ENCODE data around the gene KIAA1328. TPM values are rescaled to one million over a fixed set of nuclear protein-coding genes. Genes with fewer than 3 reads are reported as not detected.

The KIAA1328 gene
- total RNA-seq, 4 donors from 2014 or later: 12.3 to 16.6 (median 13.1) TPM

DNA sequence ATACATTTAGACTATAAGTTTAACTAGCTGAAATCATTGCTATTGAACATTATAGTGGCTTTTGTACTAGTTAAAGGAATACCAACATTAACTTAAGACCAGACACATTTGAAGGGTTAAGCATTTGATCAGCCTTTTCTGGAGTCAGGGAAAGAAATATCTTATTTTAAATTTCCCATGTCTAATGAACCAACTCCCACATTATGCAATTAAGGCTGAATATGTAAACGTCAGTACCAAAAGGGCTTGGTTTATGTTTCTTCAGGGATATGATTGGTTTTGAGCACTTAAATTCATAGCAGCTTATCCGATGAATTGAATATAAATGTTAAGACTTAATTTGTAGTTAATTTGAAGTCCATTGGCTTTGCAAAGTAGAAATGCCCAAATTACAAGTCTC lies 344.5 kb downstream of the KIAA1328 start:
- WGBS: 96% methylated on average over 2 of the region's 2 CpGs
- DNase-seq (ENCODE audit: extremely low spot score): no peak
- TF ChIP-seq POLR2AphosphoS5 (IDR thresholded peaks at IDR 0.05) (no peak), POLR2A (IDR thresholded peaks at IDR 0.05; ENCODE audit: low read depth) (no peak), EP300 (IDR thresholded peaks at IDR 0.05) (no peak)

DNA sequence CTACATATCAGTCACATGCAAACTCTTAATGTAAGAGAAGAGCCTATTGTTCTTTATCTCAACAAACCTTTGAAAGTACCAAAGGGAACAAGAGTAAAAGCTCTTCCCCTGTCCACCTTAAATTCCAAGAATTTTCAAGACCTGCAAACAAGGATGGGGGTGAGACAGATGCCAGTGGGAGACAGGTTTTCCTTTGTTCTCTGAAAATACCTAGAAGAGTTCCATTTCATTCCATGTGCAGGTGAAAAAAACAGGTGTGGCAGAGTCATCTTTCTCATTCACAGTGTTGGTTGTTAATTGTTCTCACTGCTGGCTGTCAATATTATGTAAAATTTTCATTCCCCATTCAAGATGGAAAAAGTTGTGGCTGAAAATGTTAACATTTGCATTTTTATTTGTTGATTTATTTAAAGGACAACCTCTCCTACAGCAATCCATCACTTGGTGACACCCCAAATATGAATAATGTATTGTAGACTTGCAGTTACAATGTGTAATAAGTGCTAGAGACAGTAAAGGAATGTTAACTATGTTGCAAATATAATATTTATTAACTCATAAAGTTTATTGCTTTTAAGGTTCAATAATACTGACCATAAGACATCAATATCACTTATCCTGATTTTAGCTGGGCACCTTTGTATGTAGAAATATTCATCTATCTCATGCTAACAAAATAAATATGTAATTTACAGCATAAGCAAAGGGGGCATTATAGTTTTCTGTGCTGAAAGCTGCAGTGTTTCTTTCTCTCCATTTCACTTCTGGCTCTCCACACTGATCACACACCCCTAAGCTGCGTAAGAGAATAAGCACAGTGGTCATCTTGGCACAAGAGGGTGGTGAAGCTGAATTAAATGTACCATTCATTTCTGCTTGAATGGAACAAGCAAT lies 347.0 kb downstream of the KIAA1328 start:
- WGBS: 100% methylated on average over 1 of the region's 1 CpG

More for the DNA sequence above, 344.5 kb downstream of the KIAA1328 start:
- Histone ChIP-seq H3K27ac (replicated peaks in 1 of 4) (no peak overlapping the region), H3K4me3 (no peak overlapping the region), H3K4me1 (no peaks in the 10 kb centered on the region), H3K9me3 (no peaks in the 10 kb centered on the region), H3K27me3 (no peaks in the 10 kb centered on the region), H3K36me3 (peaks cover 0 to 14% (median 2%) of the 10 kb centered on the region in 4 donors)
- intact Hi-C loops (cut with DNase I): no loop called here

DNA sequence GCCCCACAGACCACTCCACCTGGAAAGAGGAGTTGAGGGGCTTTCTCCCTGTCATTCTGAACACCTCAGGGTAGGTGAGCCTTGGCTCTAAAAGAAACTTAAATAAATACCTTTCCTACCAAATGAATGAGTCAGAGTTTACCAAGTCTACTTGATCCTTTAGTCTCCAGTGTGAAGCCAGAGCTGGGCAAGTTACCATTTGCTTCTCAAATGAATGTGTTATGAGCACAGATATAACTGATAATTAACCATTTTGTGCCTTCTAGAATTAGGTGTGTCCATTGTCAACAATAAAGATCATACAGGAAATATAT lies 347.7 kb downstream of the KIAA1328 start:
- no peak overlapping the region for H3K4me3 ChIP-seq
- TF ChIP-seq EP300 (IDR thresholded peaks at IDR 0.05) (no peak), CTCF (IDR thresholded peaks at IDR 0.05) (no peak)
- intact Hi-C loops (cut with DNase I): no loop called here

More for the DNA sequence above, 347.0 kb downstream of the KIAA1328 start:
- intact Hi-C loops (cut with DNase I): no loop called here
- DNase-seq (ENCODE audit: extremely low spot score): no peak
- no peak overlapping the region for H3K4me3 ChIP-seq
- no peak overlapping the region for H3K27ac ChIP-seq (replicated peaks in 1 of 4)
- H3K4me1 ChIP-seq: no peaks in the 10 kb centered on the region
- peaks cover 0 to 14% (median 2%) of the 10 kb centered on the region in 4 donors for H3K36me3 ChIP-seq
- no peaks in the 10 kb centered on the region for H3K27me3 ChIP-seq
- no peaks in the 10 kb centered on the region for H3K9me3 ChIP-seq
- TF ChIP-seq CTCF (IDR thresholded peaks at IDR 0.05) (no peak), POLR2AphosphoS5 (IDR thresholded peaks at IDR 0.05) (no peak), POLR2A (IDR thresholded peaks at IDR 0.05; ENCODE audit: low read depth) (no peak), EP300 (IDR thresholded peaks at IDR 0.05) (no peak)

GRCh38 chr18:37179384-37179783 lies 350.5 kb downstream of the KIAA1328 start:
- no peak for TF ChIP-seq POLR2AphosphoS5 (IDR thresholded peaks at IDR 0.05)
- no peak for TF ChIP-seq POLR2A (IDR thresholded peaks at IDR 0.05; ENCODE audit: low read depth)
- TF ChIP-seq EP300 (IDR thresholded peaks at IDR 0.05): no peak
- TF ChIP-seq CTCF (IDR thresholded peaks at IDR 0.05): no peak
- Histone ChIP-seq H3K27ac (replicated peaks in 1 of 4) (no peak overlapping the region), H3K4me1 (no peaks in the 10 kb centered on the region), H3K9me3 (no peaks in the 10 kb centered on the region), H3K36me3 (no peaks in the 10 kb centered on the region), H3K4me3 (no peak overlapping the region), H3K27me3 (no peaks in the 10 kb centered on the region)
- no peak for DNase-seq (ENCODE audit: extremely low spot score)
- intact Hi-C loops (cut with DNase I): no loop called here

More for the DNA sequence above, 347.7 kb downstream of the KIAA1328 start:
- no peak overlapping the region for H3K27ac ChIP-seq (replicated peaks in 1 of 4)
- peaks cover 0 to 14% (median 2%) of the 10 kb centered on the region in 4 donors for H3K36me3 ChIP-seq
- no peaks in the 10 kb centered on the region for H3K27me3 ChIP-seq
- no peaks in the 10 kb centered on the region for H3K4me1 ChIP-seq
- DNase-seq (ENCODE audit: extremely low spot score): no peak
- H3K9me3 ChIP-seq: no peaks in the 10 kb centered on the region

- no peaks in the 10 kb centered on the region for H3K9me3 ChIP-seq
- no peak overlapping the region for H3K27ac ChIP-seq (replicated peaks in 1 of 4)
- no peak overlapping the region for H3K4me3 ChIP-seq
- H3K36me3 ChIP-seq: no peaks in the 10 kb centered on the region
- no peak for TF ChIP-seq CTCF (IDR thresholded peaks at IDR 0.05)
- no peak for DNase-seq (ENCODE audit: extremely low spot score)
- H3K4me1 ChIP-seq: no peaks in the 10 kb centered on the region
- intact Hi-C loops (cut with DNase I): no loop called here
- no peaks in the 10 kb centered on the region for H3K27me3 ChIP-seq
- 92% methylated on average over 5 of the region's 5 CpGs for WGBS
These were observed 351.2 kb downstream of the KIAA1328 start for GRCh38 chr18:37180086-37180485.
